HEK293 (cell line): Measurements from ENCODE around the gene KCNB1.

Experiments used
- KLF16 ChIP-seq: fragments of 450-650 bp; formaldehyde crosslinking; IDR thresholded peaks from 2 replicates; pipeline ENCODE4 v1.5.1; 2017; ENCODE audit warnings: missing biosample characterization, missing genetic modification characterization
- ZBTB21 ChIP-seq: fragments of 450-650 bp; formaldehyde crosslinking; IDR thresholded peaks from 2 replicates; pipeline ENCODE4 v1.5.1; 2017; ENCODE audit warnings: missing biosample characterization, missing genetic modification characterization
- ZEB2 ChIP-seq: fragments of 450-650 bp; formaldehyde crosslinking; IDR thresholded peaks from 2 replicates; pipeline ENCODE4 v1.5.1; 2016; ENCODE audit warnings: missing biosample characterization, missing genetic modification characterization
- ZNF561 ChIP-seq: fragments of 450-650 bp; IDR thresholded peaks from 2 replicates; pipeline ENCODE4 v1.5.1; 2018; ENCODE audit warnings: missing biosample characterization, missing genetic modification characterization, borderline replicate concordance
- TF ChIP-seq, protein P1 (sequence below): fragments of 450-650 bp; formaldehyde crosslinking; IDR thresholded peaks from 2 replicates; pipeline ENCODE4 v1.5.1; 2016; ENCODE audit warnings: missing biosample characterization, missing genetic modification characterization
- TF ChIP-seq, protein P2 (sequence below): fragments of 450-650 bp; formaldehyde crosslinking; IDR thresholded peaks from 2 replicates; pipeline ENCODE4 v1.5.1; 2016; ENCODE audit warnings: missing biosample characterization, missing genetic modification characterization

DNA sequence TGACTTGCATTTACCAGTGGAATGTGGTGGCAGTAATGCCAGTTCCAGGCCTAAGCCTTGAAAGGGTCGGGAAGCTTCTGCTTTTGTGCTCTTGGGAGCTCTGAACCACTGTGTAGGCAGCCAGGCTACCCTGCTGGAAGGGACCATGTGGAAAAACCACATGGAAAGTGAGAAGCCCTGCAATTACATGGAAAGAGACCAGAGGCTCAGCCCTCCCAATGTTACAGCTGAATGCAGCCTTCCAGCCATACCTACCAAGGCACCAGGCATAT lies 14.9 kb upstream of the KCNB1 start:
- TF ChIP-seq, protein P1, sequence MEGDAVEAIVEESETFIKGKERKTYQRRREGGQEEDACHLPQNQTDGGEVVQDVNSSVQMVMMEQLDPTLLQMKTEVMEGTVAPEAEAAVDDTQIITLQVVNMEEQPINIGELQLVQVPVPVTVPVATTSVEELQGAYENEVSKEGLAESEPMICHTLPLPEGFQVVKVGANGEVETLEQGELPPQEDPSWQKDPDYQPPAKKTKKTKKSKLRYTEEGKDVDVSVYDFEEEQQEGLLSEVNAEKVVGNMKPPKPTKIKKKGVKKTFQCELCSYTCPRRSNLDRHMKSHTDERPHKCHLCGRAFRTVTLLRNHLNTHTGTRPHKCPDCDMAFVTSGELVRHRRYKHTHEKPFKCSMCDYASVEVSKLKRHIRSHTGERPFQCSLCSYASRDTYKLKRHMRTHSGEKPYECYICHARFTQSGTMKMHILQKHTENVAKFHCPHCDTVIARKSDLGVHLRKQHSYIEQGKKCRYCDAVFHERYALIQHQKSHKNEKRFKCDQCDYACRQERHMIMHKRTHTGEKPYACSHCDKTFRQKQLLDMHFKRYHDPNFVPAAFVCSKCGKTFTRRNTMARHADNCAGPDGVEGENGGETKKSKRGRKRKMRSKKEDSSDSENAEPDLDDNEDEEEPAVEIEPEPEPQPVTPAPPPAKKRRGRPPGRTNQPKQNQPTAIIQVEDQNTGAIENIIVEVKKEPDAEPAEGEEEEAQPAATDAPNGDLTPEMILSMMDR (tag by site-specific recombination): no peak
- TF ChIP-seq ZNF561: no peak
- no peak for TF ChIP-seq ZBTB21
- TF ChIP-seq ZEB2 (tag by site-specific recombination): no peak
- no peak for TF ChIP-seq KLF16 (tag by site-specific recombination)
- TF ChIP-seq, protein P2, sequence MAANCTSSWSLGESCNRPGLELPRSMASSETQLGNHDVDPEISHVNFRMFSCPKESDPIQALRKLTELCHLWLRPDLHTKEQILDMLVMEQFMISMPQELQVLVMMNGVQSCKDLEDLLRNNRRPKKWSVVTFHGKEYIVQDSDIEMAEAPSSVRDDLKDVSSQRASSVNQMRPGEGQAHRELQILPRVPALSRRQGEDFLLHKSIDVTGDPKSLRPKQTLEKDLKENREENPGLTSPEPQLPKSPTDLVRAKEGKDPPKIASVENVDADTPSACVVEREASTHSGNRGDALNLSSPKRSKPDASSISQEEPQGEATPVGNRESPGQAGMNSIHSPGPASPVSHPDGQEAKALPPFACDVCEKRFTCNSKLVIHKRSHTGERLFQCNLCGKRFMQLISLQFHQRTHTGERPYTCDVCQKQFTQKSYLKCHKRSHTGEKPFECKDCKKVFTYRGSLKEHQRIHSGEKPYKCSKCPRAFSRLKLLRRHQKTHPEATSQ (tag by site-specific recombination): no peak
